Peyer's patch (tissue), 4 donors: ENCODE data around the gene ZBP1.

Experiments used
- CTCF ChIP-seq, 6 experiments: fragments of 450-650 bp in 4 of 6; fragments of 200-600 bp in 2 of 6; sonication (generic) in 1 of 6; IDR thresholded peaks; one replicate each; pipeline ENCODE4 v1.5.1; 2017 to 2019; ENCODE audit warnings: antibody characterized with exemption in 6 of 6, mild to moderate bottlenecking in 3 of 6, moderate library complexity in 1 of 6
- POLR2A ChIP-seq, 2 donors: fragments of 450-650 bp; IDR thresholded peaks; one replicate each; pipeline ENCODE4 v1.5.1; 2017; ENCODE audit warnings: antibody characterized with exemption in 2 of 2, mild to moderate bottlenecking in 2 of 2, moderate library complexity in 2 of 2

GRCh38 chr20:57593134-57593886, 26.9 kb downstream of the ZBP1 start:
- peak in 1 of 2 donors; percentile 40 for TF ChIP-seq POLR2A (IDR thresholded peaks at IDR 0.05)
- no peak for TF ChIP-seq CTCF (IDR thresholded peaks at IDR 0.05)
